Right lobe of liver (tissue), 6 donors: Measurements from ENCODE around the gene MAP3K13. TPM values are rescaled to one million over a fixed set of nuclear protein-coding genes. Genes with fewer than 3 reads are reported as not detected.

Experiments used
- ATAC-seq, 4 donors: fragments of 200-7000 bp; cut with Tn5 transposase; one replicate each; pipeline ENCODE4 v1.9.1; 2020; ENCODE audit warnings: mild to moderate bottlenecking in 4 of 4, moderate library complexity in 4 of 4
- DNase-seq, 3 donors: peaks; one replicate each; pipeline ENCODE4 v3.0.0-alpha.2; 2020
- H3K27ac ChIP-seq, 3 donors: fragments of 200-600 bp; one replicate each; pipeline ENCODE4 v1.8.0; 2022
- H3K27me3 ChIP-seq, 2 donors: fragments of 200-600 bp; one replicate each; pipeline ENCODE4 v1.8.0; 2022
- H3K36me3 ChIP-seq, 4 donors: fragments of 200-600 bp; sonication (generic) in 1 of 4; one replicate each; pipeline versions ENCODE4 v1.5.1 to v1.8.0; 2017 to 2022; ENCODE audit warnings: control low read depth in 1 of 4
- H3K4me1 ChIP-seq, 4 donors: fragments of 200-600 bp; sonication (generic) in 1 of 4; one replicate each; pipeline versions ENCODE4 v1.5.1 to v1.8.0; 2017 to 2022; ENCODE audit warnings: control low read depth in 1 of 4
- H3K4me3 ChIP-seq, 3 donors: fragments of 200-600 bp; one replicate each; pipeline ENCODE4 v1.8.0; 2022
- H3K9me3 ChIP-seq, 4 donors: fragments of 200-600 bp; sonication (generic) in 1 of 4; one replicate each; pipeline versions ENCODE4 v1.5.1 to v1.8.0; 2017 to 2022; ENCODE audit warnings: control low read depth in 1 of 4
- CTCF ChIP-seq, 4 donors: fragments of 200-600 bp in 3 of 4; fragments of 450-650 bp in 1 of 4; IDR thresholded peaks; one replicate each; pipeline versions ENCODE4 v1.5.1 to v1.8.0; 2016 to 2022; ENCODE audit warnings: antibody characterized with exemption in 4 of 4, mild to moderate bottlenecking in 2 of 4
- POLR2A ChIP-seq: fragments of 450-650 bp; IDR thresholded peaks from one replicate; pipeline ENCODE4 v1.6.1; 2017; ENCODE audit warnings: antibody characterized with exemption, mild to moderate bottlenecking
- WGBS: methylation state at CpG from one replicate; pipeline ENCODE4 v1.1.6; 2018; ENCODE audit warnings: low coverage, low lambda C conversion rate; ENCODE audit not compliant: insufficient coverage; ENCODE audit errors: missing lambda C conversion rate; 5-methylcytosine and 5-hydroxymethylcytosine counted together
- intact Hi-C, 2 donors: fragments of 100-400 bp; cut with DNase I; formaldehyde crosslinking; loops; one replicate each; pipeline versions ENCODE4 v1.11.2 to v1.14.1; 2022
- total RNA-seq, 6 experiments: library from RNA; depleted of rRNA in 2 of 6; stranded (reverse); fragments of >200 nt in 2 of 6; fragmentation: NEBNext Ultra II Directional in 3 of 6; extraction: Animal tissue kit (Norgen Biotek cat#: 25700) in 3 of 6; gene quantifications; one replicate each; pipeline versions ENCODE4 v1.1.0 to v1.2.4, GENCODE V29; 2016 to 2023
- donor health status: DM: no; HTN: yes; CAD: no.
- donor health status: DM: no; HTN: no; CAD: no.
- donor health status: DM: no; HTN: no; CAD: no.
- donor health status: DM: no; HTN: yes; CAD: no.
- donor health status: DM: no; HTN: yes; CAD: no.

Gene MAP3K13
- total RNA-seq, 6 experiments from 2014 or later, result 14.1 to 30.9 (median 24.1) TPM

GRCh38 chr3:185530856-185531255, 167.9 kb downstream of the MAP3K13 start:
- TF ChIP-seq POLR2A (no peak), CTCF (IDR thresholded peaks at IDR 0.05) (no peak)
- H3K27ac ChIP-seq, result no peak overlapping the region
- intact Hi-C loops, result no loop called here

GRCh38 chr3:185532901-185533300, 170.0 kb downstream of the MAP3K13 start:
- H3K9me3 ChIP-seq, result no peaks in the 10 kb centered on the region
- no peaks in the 10 kb centered on the region for H3K36me3 ChIP-seq
- TF ChIP-seq CTCF (IDR thresholded peaks at IDR 0.05) (no peak), POLR2A (no peak)
- no peak overlapping the region for H3K4me3 ChIP-seq
- WGBS, result 63% methylated on average over 5 of the region's 5 CpGs
- no peak for ATAC-seq
- peak in 1 of 3 donors; percentile 1 for DNase-seq
- no peak overlapping the region for H3K27ac ChIP-seq
- intact Hi-C loops, result no loop called here
- no peaks in the 10 kb centered on the region for H3K27me3 ChIP-seq
- H3K4me1 ChIP-seq, result no peaks in the 10 kb centered on the region

More at GRCh38 chr3:185530856-185531255, 167.9 kb downstream of the MAP3K13 start:
- Histone ChIP-seq H3K4me3 (no peak overlapping the region), H3K36me3 (no peaks in the 10 kb centered on the region), H3K27me3 (no peaks in the 10 kb centered on the region), H3K4me1 (no peaks in the 10 kb centered on the region), H3K9me3 (no peaks in the 10 kb centered on the region)
- no peak for DNase-seq
- WGBS, result 55% methylated on average over 5 of the region's 5 CpGs
- no peak for ATAC-seq

GRCh38 chr3:185534511-185534910, 171.6 kb downstream of the MAP3K13 start:
- intact Hi-C loops, result no loop called here
- DNase-seq, result no peak
- ATAC-seq, result peak in 1 of 4 donors; percentile 50
- no peaks in the 10 kb centered on the region for H3K36me3 ChIP-seq
- no peaks in the 10 kb centered on the region for H3K27me3 ChIP-seq
- H3K4me1 ChIP-seq, result no peaks in the 10 kb centered on the region
- no peak overlapping the region for H3K27ac ChIP-seq
- TF ChIP-seq CTCF (IDR thresholded peaks at IDR 0.05), result no peak
- H3K9me3 ChIP-seq, result no peaks in the 10 kb centered on the region
- WGBS, result 79% methylated on average over 2 of the region's 2 CpGs
- H3K4me3 ChIP-seq, result no peak overlapping the region

- Histone ChIP-seq H3K4me3 (no peak overlapping the region), H3K36me3 (no peaks in the 10 kb centered on the region), H3K27me3 (no peaks in the 10 kb centered on the region), H3K4me1 (no peaks in the 10 kb centered on the region), H3K9me3 (no peaks in the 10 kb centered on the region), H3K27ac (no peak overlapping the region)
- TF ChIP-seq CTCF (IDR thresholded peaks at IDR 0.05) (no peak), POLR2A (no peak)
- intact Hi-C loops, result no loop called here
- ATAC-seq (peak; percentile 28 to 92 (median 76)), DNase-seq (peak in 1 of 3 donors; percentile 25)
- 29% methylated on average over 9 of the region's 9 CpGs for WGBS
Observed at GRCh38 chr3:185537369-185537970, 174.5 kb downstream of the MAP3K13 start.

Other genes with a start within 250 kb of the MAP3K13 start
- under 1 TPM; 0.06 to 0.69 (median 0.30) TPM for gene C3orf70, start 210.1 kb upstream of the MAP3K13 start, total RNA-seq
- gene EHHADH, start 109.1 kb upstream of the MAP3K13 start, total RNA-seq, result 100 to 1,000 TPM; 138 to 322 (median 216) TPM
- gene TMEM41A, start 135.9 kb downstream of the MAP3K13 start, total RNA-seq, result 10 to 100 TPM; 11.6 to 21.9 (median 13.4) TPM
- gene LIPH, start 189.5 kb downstream of the MAP3K13 start, total RNA-seq, result 1 to 10 TPM in 2 of 6 experiments, under 1 TPM in 3, not detected in 1; 0.07 to 1.4 (median 0.24) TPM
- gene SENP2, start 223.2 kb downstream of the MAP3K13 start, total RNA-seq, result 10 to 100 TPM in 4 of 6 experiments, 1 to 10 TPM in 2; 7.8 to 26.8 (median 17.8) TPM